BE2C (cell line): ENCODE measurements around the gene SH2D5.

ENCODE experiments used
- DNase-seq: peaks from one replicate; pipeline ENCODE4 v3.0.0-alpha.2; 2020
- H3K27me3 ChIP-seq: fragments of 250-450 bp; sonication (Bioruptor Pico); 2 replicates; pipeline ENCODE4 v1.5.1; 2020; ENCODE audit warnings: mild to moderate bottlenecking
- H3K36me3 ChIP-seq: fragments of 250-450 bp; sonication (Bioruptor Pico); 2 replicates; pipeline ENCODE4 v1.5.1; 2020; ENCODE audit warnings: mild to moderate bottlenecking
- H3K4me1 ChIP-seq: fragments of 250-450 bp; sonication (Bioruptor Pico); 2 replicates; pipeline ENCODE4 v1.5.1; 2020
- H3K4me3 ChIP-seq: 2 replicates; pipeline ENCODE4 v1.5.1; 2011; ENCODE audit warnings: low read depth, low read length
- H3K9me3 ChIP-seq: fragments of 250-450 bp; sonication (Bioruptor Pico); 2 replicates; pipeline ENCODE4 v1.5.1; 2020
- TF ChIP-seq, protein P1 (sequence below): IDR thresholded peaks from 2 replicates; pipeline ENCODE4 v1.5.1; 2012; ENCODE audit warnings: mild to moderate bottlenecking, low read depth, low read length

SH2D5 gene

DNA sequence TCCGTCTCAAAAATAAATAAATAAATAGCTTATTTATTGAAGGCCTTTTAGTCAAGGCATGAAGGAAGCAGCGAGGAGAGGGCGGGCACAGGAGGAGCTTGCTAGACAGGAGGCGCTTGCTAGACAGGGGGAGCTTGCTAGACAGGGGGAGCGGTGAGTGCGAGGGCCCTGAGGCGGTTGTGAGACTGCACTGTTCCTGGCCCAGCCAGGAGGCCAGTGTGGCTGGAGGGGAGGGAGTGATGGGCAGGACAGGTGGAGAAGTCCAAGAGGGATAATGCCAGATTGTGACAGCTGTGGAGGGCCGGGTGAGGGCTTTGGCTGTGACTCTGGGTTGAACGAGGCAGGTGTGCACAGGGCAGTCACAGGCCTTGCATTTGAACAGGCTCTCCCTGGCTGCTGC lies 32.9 kb downstream of the SH2D5 start:
- H3K9me3 ChIP-seq: no peaks in the 10 kb centered on the region
- H3K4me1 ChIP-seq: no peaks in the 10 kb centered on the region
- H3K4me3 ChIP-seq: no peak overlapping the region
- TF ChIP-seq, protein P1, sequence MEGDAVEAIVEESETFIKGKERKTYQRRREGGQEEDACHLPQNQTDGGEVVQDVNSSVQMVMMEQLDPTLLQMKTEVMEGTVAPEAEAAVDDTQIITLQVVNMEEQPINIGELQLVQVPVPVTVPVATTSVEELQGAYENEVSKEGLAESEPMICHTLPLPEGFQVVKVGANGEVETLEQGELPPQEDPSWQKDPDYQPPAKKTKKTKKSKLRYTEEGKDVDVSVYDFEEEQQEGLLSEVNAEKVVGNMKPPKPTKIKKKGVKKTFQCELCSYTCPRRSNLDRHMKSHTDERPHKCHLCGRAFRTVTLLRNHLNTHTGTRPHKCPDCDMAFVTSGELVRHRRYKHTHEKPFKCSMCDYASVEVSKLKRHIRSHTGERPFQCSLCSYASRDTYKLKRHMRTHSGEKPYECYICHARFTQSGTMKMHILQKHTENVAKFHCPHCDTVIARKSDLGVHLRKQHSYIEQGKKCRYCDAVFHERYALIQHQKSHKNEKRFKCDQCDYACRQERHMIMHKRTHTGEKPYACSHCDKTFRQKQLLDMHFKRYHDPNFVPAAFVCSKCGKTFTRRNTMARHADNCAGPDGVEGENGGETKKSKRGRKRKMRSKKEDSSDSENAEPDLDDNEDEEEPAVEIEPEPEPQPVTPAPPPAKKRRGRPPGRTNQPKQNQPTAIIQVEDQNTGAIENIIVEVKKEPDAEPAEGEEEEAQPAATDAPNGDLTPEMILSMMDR: no peak
- no peak for DNase-seq
- no peaks in the 10 kb centered on the region for H3K36me3 ChIP-seq
- no peaks in the 10 kb centered on the region for H3K27me3 ChIP-seq

DNA sequence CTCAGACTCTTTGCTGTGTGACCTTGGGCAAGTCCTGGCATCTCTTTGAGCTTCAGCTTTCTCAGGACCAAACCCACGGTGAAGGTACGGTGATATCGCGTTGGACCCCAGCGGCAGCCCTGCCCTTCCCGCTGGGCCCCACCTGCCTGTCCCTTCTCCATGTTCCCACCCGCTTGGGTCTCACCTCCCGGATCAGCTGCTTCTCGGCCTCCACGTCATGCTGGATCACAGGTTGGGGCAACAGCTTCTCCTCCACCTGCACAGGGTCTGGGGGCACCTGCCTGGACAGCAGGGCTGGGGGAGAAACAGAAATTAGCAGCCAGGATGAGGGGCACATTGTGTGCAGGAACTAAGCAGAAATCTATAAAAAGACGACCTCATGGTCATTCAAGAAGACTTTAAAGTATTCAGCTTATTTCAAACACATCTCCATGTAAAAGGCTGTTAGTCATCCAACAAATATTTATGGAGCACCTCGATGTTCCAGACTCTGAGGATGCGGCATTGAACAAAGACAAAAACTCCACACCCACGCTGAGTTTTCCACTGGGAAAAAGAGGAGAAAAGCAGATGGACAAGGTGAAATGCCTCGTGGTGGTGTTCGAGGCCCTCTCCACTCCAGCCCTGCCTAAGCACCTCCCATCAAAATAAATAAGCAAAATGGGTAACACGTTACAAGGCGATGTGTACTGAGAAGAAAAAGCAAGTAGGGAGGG lies 34.1 kb downstream of the SH2D5 start:
- DNase-seq: no peak
- TF ChIP-seq, protein P1: no peak
- no peaks in the 10 kb centered on the region for H3K27me3 ChIP-seq
- H3K4me1 ChIP-seq: no peaks in the 10 kb centered on the region
- H3K9me3 ChIP-seq: no peaks in the 10 kb centered on the region
- no peaks in the 10 kb centered on the region for H3K36me3 ChIP-seq
- no peak overlapping the region for H3K4me3 ChIP-seq

DNA sequence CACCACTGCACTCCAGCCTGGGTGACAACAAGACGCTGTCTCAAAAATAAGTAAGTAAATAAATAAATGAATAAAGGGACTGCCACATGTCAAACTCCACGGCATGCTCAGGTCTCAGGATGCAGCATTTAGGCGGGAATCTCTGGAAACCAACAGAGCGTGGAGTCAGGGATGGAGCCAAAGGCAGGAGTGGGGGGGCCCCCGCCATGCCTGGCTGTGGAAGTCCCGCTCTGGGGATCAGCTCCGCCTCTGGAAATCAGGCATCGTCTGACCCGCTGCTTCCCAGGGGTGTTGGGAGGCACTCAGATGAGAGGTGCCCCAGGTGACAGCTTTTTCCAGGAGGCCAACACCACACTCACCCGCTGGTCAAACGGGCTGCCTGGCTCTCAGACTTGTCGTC lies 34.9 kb downstream of the SH2D5 start:
- Histone ChIP-seq H3K4me1 (no peaks in the 10 kb centered on the region), H3K9me3 (no peaks in the 10 kb centered on the region), H3K36me3 (no peaks in the 10 kb centered on the region), H3K4me3 (no peak overlapping the region), H3K27me3 (no peaks in the 10 kb centered on the region)
- DNase-seq: no peak
- TF ChIP-seq, protein P1: no peak

DNA sequence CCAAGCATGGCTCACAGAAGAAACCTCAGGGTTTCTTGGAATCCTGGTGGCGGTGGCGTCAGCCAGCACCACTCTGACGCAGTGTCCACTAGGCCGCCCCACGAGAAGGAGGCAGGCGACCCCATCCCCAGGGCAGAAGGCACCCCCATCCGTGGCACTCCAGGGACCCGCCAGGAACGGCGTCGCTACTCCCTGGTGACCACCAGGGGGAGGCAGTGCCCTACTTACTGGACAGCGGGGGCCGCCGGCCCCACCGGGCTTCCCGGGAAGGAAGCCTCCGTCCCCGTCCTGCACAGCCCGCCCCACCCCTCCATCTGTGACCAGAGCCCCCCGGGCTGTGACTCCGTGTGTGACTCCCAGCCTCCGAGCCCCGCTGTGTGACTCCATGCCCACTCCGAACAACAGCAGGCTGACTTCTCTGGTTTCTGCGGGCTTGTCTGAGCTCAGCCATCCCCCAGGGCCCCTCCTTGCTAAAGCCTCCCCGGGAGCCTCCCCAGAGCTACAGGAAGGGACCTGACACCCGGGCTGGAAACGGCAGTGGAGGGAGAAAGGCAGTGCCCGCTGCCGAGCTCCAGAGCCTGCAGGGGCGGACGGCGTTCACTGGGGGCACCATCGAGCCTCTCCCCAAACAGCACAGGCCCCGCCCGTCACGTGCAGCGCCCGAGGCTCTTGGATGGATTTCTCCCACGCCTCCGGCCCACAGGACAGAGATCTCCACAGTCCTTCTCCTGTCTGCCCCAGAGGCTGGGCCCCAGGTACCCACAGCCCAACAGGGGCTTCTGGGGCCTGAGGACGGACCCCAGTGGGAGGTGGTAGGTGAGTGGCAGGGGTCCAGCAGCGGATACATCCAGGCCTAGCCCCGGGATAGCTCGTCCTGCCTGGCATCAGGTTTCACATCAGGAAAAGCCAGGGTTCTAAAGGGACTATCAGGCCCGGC lies 35.8 kb downstream of the SH2D5 start:
- TF ChIP-seq, protein P1: peak; percentile 56
- Histone ChIP-seq H3K36me3 (no peaks in the 10 kb centered on the region), H3K27me3 (no peaks in the 10 kb centered on the region), H3K4me3 (peak overlapping the region; percentile 59), H3K4me1 (no peaks in the 10 kb centered on the region), H3K9me3 (no peaks in the 10 kb centered on the region)
- DNase-seq: peak; percentile 86

DNA sequence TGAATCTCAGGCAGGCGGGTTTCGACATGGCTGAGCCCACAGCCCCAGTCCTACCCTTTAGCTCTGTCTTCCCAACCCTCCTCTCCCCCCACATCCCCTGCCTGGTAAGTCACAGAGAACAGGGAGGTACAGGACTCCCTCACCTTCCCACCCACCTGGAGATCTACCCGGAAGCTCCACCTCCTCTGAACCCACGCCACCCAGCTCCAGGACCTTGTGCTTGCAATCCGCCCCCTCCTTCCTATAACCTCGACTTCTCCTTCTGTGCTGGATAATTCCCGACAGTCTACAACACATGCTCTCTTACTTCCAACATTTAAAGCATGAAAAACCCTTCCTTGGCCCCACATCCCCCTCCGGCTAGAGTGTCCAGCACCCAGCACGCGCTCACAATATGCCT lies 37.0 kb downstream of the SH2D5 start:
- DNase-seq: no peak
- TF ChIP-seq, protein P1: no peak
- Histone ChIP-seq H3K4me3 (no peak overlapping the region), H3K27me3 (no peaks in the 10 kb centered on the region), H3K9me3 (no peaks in the 10 kb centered on the region), H3K36me3 (no peaks in the 10 kb centered on the region), H3K4me1 (no peaks in the 10 kb centered on the region)

DNA sequence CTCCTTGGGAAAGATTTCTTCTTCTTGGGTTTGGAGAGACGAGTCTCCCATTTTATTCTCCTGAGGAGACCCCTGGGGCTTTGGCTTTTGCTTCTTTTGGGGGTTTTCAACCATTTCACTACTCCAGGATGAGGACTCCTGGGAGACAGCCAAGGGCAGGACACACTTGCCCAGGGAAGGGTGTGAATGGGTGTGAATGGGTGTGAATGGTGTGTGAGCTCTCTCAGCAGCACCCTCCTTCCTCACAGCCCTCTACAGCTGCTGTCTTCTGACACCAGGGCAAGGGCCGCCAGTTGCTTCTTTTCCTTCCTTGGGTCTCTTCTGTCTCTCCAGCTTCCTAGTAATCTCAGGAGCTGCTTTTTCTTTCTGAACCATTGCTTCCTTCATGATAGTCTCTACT lies 38.9 kb downstream of the SH2D5 start:
- Histone ChIP-seq H3K9me3 (no peaks in the 10 kb centered on the region), H3K4me1 (no peaks in the 10 kb centered on the region), H3K36me3 (no peaks in the 10 kb centered on the region), H3K27me3 (no peaks in the 10 kb centered on the region), H3K4me3 (no peak overlapping the region)
- TF ChIP-seq, protein P1: no peak
- DNase-seq: no peak
